HG02642 (cell line): Measurements from ENCODE around the gene MAPT.

Experiments
- ATAC-seq: cut with Tn5 transposase; IDR thresholded peaks from one replicate; pipeline ENCODE4 v1.9.1; 2021; ENCODE audit warnings: mild to moderate bottlenecking; ENCODE audit not compliant: unreplicated experiment, poor library complexity

Gene MAPT

DNA sequence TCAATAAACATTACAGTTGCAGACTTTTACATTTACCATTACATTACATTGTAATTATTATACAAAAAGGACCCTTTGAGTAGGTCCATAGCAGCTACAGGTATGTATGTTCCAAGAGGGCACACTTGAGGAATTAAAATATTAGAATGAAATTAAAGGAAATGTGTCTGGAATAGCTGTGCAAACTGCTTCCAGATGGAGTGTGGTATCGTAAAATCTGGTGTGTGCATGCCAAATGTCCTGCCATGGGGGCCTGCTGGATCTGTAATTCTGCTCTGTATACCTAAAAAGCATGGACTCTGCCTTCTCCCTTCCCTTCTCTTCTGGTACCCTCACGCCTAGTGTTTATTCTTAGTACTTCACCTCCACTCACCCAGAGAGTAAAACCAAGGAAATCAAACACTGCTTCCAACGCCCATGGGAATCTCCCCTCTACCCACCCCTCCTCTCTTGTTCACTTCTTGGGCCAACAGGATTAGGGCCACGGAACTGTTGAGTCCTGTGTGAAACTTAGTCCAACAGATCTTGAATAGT lies 143.4 kb downstream of the MAPT start:
- ATAC-seq = no peak

DNA sequence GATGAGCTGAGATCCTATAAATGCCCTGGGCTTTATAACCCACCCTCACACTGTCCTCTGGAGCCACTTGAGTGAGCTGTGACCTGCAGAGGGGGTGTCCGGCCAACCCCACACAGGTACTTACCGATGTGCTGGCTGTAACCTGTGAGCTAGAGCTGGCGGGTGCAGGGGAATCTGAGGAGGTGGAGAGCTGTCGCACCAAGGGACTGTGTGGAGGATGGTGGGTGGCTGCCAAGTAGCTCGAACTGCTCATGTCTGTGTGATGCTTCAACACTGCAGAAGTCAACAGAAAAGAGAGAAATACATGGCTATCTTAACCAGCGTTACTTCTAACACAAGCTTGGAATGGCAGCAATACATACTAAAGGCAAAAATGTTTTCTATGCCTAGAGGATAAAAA lies 144.1 kb downstream of the MAPT start:
- no peak for ATAC-seq

DNA sequence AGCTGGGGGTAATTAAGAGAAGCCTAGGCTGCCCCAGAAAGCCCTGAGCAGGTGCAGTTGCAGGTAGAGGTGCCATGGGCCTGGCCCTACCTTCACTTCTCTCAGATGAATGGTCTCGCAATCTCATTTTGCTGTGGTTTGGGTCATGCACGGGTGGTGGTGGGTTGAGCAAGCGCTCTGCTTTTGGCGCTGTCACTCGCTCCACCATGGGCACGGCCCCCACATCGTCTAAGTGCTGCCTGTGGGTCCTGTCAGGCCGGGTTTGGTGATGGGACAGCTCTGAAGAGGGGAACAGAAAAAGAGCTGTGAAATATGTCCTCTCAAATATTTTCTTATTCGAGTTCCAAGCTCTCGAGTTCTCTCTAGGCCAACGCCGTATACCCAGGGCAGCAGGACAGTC lies 144.6 kb downstream of the MAPT start:
- no peak for ATAC-seq

DNA sequence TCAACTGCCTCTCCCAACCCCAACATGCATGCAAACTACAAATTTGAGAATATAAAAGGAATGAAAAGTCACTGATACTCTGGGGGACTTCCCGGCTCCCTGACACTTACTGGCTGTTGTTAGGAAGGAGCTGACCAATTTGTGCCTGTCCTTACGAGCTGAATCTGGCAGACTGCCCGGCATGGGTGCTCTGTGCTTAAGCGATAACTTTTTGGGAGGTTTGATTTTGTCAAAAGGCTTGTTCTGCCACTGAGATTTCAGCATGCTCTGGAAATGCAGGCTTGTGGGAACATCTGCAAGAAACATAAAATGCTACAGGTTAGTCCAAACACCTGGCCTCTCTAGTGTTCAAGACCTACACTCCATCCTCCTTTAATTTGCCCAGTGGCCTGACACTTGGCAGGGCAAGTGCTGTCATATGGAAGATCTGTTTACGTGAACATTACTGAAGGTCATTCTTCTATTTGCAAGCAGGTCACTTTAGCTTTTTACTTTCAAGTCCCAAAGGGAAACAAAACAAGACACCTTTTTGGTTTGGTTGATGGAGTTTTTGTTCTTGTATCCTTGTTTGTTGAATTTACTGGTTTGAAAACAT lies 145.3 kb downstream of the MAPT start:
- no peak for ATAC-seq

DNA sequence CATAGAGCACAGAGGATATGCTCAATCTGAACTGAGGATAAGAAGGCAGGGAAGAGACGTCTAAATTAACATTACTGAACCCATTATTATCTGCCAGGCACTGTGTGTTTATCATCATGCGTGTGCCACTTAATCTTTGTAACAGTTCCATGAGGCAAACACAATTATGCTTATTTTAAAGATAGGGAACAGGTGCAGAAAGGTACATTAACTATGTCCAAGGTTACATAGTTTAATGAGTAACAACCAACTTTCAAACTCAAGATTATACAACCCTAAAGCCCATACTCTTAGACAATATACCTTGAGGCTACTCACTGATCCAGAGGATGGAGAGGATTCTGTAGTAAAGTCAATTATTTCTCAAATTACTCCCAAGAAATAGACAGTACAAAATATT lies 147.9 kb downstream of the MAPT start:
- no peak for ATAC-seq

DNA sequence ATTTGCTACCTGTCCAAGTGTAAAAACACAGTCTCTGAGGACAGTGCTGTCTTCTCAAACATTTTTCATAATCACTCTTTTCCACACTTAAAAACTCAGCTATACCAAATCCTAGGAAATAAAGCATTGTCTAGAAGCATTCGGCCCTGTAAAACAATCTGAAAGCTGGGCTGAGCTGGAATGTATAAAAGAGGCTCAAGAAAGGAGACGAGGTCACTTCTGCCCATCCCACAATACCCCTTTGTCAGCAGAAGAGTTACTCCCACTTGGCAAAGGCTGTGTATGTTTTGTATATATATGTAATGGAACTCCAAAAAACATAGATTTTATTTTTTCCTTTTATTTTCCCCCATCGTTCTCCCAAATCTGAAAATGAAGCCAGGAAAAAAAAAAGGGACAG lies 148.6 kb downstream of the MAPT start:
- no peak for ATAC-seq

DNA sequence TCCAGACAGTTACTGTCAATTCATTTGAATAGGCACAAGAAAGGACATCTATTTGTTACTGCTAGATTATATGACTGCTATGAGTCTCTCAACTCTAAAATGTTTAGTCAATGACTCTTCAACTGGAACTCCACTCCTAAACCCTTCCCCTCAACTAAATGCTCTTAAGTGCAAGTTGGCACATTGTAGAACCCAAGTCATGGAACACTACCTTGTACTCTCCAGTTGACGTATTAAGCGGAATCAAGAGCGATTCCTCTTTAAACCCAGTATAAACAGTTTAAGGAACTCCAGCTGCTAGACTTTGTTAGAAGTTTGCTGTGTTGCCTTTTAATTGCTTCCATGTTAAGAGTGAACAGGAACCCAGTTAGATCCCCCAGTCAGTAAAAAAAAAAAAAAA lies 149.3 kb downstream of the MAPT start:
- ATAC-seq = no peak

DNA sequence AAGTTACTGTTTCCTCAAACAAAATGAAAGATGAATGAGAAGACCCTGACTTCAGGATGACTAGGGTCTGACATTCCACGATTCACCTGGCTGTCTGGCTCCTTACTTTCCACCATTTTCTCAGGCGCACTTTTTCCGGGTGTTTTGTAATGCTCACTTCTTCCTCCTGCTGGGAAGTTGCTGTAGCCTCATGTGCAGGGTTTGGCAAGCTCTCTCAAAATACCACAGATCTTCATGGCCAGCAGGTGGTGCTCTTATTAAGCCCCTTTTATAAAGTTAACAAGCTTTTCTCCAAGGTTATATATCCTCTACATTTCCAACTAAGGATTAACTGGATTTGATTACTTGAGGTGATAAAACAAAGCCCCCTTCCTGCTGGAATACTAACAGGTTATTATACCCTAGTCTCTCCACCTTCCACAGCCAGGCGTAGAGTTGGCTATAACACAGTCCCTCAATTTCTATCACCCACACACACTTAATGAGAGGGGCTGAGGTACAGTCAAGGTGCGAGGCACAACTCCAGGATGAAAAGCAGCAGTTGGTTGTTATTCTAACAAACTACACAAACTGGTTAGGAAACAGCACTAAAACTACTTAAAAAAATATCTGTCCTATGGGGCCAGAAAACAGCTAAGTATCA lies 150.1 kb downstream of the MAPT start:
- no peak for ATAC-seq

DNA sequence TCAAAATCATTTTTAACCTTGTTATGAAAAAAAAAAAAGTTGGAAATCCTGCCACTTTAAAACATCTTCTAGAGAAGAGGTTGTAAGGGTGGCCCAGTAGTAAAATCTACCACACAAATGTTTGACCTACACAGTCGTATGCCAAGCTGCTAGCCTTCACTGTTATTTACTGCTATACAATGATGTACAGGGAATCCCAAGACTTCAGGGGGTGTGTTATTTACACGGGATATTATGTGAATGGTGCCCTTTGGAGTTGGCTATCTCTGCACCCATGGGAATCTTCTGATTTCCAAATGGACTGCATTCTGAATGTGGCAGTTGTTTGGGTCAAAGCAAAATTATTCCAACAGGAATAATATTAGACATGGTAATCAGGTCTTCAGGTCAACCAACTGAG lies 150.6 kb downstream of the MAPT start:
- ATAC-seq = no peak

DNA sequence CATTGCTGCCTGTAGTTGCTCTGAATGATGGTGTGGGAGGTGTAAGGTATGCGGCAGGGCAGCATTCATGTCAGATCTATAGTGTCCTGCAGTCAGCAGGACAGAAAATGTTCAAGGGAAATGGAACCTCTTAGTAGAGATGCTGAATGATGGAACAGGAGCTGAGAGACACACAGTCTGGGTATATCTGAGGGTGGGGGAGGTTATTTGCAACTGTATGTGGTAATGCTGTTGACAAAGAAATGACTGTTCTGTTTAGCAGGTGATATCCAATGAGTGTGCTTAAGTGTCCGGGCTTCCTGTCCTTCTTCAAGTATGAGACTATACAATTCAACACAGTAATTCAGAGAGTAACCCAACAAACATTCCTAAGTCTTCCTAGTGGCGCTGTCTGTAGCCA lies 151.3 kb downstream of the MAPT start:
- no peak for ATAC-seq

DNA sequence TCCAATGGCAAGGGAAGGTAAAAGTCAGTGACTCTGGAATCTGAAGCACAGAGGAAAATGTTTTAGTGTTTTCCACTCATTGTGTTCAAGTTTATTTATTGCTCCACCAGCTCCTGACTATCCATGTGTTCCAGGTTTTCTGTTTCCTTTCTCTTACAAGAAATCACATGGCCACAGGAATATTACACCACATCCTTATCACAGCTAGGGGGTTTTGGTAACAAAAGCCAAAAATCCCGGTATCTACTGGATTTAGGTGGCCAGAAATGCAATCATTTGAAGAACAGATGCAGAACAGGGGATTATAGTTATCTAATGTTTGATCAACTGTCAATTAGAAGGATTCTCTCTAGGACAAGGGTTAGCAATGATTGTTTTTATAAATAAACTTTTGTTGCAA lies 152.6 kb downstream of the MAPT start:
- ATAC-seq = no peak

DNA sequence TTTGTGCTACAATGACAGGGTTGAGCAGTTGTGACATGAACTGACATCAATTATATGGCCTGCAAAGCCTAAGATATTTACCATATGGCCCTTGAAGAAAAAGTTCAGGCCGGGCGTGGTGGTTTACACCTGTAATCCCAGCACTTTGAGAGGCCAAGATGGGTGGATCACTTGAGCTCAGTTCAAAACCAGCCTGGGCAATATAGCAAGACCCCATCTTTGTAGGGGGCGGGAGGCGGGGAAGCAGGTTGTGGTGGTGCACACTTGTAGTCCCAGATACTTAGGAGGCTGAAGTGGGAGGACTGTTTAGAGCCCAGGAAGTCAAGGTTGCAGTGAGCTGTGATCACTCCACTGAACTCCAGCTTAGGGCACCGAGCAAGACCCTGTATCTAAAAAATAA lies 153.0 kb downstream of the MAPT start:
- no peak for ATAC-seq

DNA sequence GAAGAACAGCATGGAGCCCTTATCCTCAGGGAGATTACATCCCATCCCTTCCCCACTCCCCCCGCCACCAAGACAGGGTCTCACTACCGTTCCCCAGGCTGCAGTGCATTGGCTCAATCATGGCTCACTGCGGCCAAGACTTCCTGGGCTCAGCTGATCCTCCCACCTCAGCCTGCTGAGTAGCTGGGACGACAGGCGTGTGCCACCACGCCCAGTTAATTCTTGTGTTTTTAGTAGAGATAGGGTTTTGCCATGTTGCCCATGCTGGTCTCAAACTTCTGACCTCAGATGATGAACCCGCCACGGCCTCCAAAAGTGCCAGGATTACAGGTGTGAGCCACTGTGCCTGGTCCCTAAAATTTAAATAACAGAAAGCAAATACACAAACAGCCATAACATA lies 153.5 kb downstream of the MAPT start:
- no peak for ATAC-seq

DNA sequence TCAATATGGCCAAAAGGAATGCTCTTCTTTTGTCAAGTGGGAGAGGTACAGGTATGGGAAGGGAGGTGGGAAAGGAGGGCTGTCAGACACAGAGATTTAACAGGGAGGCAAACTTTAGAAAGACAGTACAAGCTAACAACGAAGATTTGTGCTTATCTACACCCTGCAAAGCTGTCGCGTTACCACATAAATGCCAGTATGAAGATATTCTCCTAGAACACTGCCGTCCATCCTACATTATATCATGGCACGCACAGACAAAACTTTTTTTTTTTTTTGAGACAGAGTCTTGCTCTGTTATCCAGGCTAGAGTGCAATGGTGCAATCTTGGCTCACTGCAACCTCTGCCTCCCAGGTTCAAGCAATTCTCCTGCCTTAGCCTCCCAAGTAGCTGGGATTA lies 155.3 kb downstream of the MAPT start:
- ATAC-seq = no peak

DNA sequence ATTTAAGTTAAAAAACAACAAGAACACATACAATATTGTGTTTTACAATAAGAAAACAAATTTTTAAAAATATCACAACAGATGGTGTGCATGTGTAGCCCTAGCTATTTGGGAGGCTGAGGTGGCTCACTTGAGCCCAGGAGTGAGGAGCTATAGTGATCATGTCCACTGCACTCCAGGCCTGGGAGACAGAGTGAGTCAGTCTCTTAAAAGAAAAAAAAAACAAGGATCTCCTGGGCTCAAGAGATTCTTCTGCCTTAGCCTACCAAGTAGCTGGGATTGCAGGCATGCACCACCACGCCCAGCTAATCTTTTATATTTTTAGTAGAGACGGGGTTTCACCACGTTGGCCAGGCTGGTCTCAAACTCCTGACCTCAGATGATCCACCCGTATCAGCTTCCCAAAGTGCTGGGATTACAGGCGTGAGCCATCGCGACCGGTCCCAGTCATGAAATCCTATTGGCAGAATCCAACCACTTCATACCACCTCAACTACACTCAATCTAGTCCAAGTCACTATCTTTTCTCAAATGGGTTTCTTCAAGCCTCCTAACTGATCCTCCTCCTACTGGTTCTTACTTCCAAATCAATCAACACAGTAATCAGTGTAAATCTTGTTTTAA lies 159.7 kb downstream of the MAPT start:
- ATAC-seq = no peak

DNA sequence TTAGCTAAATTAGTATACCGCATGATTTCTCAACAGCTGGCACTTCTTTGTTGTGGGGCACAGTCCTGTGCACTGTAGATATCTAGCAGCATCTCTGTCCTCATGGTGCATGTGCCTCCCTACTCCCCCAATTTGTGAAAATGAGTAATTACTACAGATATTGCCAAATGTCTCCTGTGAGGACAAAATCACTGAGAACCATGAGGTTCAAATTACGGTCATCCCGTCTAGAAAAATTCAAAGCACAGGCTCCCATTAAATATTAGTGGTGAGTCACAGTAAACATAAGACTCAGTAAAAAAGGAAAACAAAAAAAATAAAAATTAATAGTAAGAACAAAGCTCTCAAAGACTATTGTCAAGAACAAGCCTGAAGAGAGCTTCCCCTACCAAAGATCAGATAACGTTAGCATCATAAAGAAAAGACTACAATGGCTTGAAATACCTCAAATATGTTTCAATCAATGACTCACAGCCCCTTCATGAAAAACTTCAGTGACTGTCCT lies 162.5 kb downstream of the MAPT start:
- ATAC-seq = no peak

DNA sequence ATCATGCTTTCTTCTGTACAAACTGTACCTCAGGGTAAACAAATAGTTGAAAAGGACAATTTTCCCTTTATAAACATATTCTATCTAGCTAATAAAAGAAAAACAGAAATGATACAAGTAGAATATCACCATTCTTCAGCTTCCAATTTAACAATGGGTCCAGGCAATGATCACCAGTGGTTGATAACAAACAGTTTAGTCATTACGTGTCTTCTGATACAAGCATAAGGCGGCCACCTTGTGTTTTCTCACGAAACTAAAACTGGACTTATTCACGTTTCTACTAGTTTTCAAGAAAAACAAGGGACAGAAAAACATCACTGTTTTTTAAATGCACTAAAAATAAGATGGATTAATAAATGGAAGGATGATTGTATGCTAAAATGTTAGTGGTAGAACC lies 163.0 kb downstream of the MAPT start:
- ATAC-seq = no peak

DNA sequence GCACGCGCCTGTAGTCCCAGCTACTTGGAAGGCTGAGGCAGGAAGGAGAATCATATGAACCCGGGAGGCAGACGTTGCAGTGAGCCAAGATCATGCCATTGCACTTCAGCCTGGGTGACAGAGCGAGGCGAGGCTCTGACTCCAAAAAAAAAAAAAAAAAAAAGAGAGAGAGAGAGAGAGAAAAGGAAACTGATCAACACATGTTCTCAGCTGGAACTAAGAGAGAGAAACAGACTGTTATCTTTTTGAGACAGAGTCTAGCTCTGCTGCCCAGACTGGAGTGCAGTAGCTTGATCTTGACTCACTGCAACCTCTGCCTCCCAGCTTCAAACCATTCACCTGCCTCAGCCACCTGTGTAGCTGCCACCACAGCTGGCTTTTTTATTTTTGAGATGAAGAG lies 165.1 kb downstream of the MAPT start:
- ATAC-seq = no peak

DNA sequence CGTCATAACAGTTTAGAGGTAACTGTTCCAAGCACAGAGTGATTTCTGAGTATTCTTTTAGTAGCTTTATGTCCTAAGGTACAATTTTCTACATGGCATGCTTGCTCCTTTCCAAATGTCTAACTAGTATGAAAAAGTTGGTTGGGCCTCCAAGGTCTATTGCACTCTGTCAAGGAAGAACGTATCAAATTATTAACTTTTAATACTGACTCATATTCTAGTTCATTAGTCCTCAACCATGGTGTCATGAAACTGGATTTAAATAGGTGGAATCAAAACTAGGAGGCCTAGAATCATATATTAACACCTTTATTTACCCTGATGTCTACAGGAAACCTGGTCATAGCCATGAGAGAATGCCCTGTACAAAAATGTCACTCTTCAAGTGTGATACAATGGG lies 166.1 kb downstream of the MAPT start:
- no peak for ATAC-seq

DNA sequence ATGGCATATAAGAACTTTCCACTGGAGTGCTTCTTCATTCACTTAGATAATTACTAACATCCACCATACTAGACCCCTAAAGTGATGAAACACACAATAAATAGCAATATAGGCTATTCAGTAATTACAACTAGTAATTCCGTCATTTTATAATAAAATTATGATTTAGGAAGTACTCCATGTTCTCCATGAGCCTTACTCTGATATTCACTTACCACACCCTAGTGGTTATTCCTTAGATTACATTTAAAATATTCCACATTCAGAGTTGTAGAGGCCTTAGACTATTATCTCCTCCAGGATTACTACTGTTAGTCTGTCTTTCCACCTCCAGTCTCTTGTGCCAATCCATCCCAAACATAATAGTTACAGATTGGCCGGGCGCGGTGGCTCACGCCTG lies 167.1 kb downstream of the MAPT start:
- ATAC-seq = no peak

DNA sequence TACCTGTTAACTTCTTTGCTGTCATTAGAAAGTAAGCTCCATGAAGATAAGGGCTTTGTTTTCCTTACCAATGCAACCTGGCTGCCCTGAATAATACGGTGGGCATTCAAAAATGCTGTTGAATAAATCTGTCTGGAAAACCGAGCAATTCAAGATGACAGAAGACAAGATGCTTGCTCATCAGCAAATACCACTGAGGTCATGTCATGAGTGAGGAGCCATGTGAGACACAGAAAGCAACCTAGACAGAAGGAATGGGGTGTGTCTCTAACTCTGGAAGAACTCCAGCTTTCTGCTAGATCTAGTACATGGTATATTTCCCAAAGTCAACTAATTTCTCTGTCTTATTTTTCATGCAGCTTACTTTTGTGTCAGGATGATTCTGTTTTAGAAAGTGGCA lies 168.9 kb downstream of the MAPT start:
- ATAC-seq = no peak

DNA sequence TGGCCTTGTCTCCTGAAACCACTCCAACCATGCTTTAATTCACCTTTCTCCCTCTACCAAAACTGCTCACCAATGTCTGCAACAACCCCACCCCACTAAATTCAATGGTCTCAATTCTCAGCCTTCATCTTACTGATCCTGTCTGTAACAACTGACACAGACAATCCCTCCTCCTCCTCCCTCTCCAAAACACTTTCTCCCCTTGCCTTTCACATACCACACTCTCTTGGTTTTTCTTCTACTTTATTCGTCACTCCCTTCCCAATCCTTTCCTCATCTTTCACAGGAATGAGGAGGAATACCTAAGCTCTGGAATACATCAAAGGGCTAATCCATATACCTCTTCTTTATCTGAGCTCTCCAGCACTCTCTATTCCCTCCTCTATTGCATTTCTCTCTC lies 170.1 kb downstream of the MAPT start:
- ATAC-seq = no peak
